Ramos (cell line): ENCODE measurements around the gene TSGA10.
"Not testable (repeated sequence)": the region's sequence is repeated elsewhere in the genome, so short reads cannot be mapped to it uniquely, and the experiment has no call there.

Experiments used
- in situ Hi-C: fragments of 300-500 bp; cut with MboI; formaldehyde crosslinking; loops from one replicate; pipeline ENCODE4 v1.14.3; 2022; ENCODE audit warnings: low sequenced_read_pairs; ENCODE audit not compliant: unreplicated experiment

The TSGA10 gene

DNA sequence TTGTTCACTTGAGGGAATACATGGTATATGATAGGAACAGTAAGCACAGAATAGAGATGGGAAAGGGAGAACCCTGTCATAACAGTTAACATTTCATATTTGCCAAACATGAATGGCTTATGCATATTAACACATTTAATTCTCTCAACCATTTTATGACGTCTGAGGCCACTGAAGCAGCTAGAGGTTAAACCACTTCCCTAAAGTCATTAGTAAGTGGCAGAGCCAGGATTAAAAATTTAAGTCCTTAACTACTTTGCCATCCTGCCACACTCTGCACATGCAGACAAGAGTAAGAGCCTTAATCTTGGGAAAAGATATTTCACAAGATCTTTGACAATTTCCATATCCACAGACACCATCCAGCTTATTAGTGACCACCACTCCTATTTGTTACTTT is 2.1 kb upstream of the TSGA10 start:
- in situ Hi-C loops, result loop anchor here (25.0 kb wide), 1 partner anchor 330 kb away; the partner anchor contains the start of gene REV1

DNA sequence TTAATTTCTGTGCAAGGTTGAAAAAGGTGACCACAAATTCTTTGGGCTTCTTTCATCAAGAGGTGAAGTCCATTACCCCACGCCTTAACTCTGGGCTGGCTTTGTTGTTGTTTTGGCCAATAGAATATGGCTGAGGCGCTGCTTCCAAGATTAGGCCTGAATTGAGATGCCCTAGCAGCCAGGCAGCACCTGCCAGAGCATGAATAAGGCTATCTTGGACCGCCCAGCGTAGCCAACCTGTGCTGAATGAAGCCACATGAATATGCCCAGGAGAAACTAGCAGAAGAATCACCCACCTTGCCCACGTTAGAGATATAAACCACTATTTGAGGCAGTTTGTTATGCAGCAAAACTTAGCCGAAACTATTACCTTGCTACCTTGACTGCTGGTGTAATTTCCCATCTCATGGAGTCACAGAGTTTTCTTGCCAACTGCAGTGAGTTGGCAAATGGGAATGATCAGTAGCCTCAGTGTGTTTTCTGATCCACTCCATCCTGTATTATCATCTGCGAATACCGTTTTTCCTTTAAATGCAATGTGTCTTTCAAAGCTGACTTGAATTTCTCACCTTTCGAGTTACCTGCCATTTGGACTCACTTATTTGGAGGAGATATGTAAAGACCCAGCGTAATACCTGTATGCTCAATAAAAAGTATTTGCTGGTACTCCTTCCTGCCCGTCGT is 679 bp downstream of the TSGA10 start:
- in situ Hi-C loops, result loop anchor here (25.0 kb wide), 1 partner anchor 333 kb away; the partner anchor contains the start of gene REV1

DNA sequence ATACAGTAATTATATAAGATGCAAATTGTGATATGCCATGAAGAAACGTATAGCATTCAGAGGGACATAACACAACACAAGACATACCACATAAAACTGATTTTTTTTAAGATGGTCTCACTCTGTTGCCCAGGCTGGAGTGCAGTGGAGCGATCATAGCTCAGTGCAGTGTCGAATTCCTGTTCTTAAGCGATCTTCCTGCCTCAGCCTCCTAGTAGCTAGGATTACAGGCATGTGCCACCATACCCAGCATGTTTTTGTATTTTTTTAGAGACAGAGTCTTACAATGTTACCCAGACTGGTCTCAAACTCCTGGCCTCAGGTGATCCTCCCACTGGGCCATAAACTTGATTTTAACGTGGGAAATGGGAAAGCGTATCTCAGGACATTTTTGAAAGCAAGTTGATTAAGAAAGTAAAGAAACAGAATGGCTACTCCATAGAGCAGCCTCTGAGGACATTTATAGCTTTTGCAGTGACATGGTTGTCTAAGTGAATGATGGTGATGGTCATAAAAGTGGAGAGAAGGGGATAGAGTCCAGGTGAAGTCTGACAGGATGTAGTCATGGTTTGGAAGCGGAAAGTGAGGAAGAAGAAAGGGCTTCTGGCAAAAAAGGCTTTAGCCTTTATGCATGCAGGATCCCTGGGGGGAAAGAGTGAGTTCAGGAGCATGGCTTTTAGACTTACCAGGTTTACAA is 2.4 kb downstream of the TSGA10 start:
- in situ Hi-C loops, result loop anchor here (25.0 kb wide), 1 partner anchor 335 kb away; the partner anchor contains the start of gene REV1

DNA sequence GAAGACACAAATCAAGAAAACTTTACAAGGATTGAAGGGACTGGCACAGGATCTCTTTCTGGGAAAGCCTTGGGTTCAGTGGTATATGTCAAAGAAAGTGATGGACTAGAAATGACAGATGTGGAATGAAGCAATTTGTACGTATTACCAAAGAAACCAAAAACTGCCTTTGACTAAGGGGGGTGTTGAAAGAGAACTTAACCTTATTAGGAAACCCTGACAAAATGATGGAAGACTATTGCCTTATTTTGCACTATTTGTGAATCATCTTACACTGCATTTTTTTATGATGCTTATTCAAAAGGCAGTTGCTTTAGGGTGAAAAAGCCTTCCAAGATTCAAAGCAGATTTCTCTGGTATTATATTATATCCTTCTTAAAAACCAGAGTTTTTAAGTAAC is 4.0 kb downstream of the TSGA10 start:
- in situ Hi-C loops, result loop anchor here (25.0 kb wide), 1 partner anchor 337 kb away; the partner anchor contains the start of gene REV1

DNA sequence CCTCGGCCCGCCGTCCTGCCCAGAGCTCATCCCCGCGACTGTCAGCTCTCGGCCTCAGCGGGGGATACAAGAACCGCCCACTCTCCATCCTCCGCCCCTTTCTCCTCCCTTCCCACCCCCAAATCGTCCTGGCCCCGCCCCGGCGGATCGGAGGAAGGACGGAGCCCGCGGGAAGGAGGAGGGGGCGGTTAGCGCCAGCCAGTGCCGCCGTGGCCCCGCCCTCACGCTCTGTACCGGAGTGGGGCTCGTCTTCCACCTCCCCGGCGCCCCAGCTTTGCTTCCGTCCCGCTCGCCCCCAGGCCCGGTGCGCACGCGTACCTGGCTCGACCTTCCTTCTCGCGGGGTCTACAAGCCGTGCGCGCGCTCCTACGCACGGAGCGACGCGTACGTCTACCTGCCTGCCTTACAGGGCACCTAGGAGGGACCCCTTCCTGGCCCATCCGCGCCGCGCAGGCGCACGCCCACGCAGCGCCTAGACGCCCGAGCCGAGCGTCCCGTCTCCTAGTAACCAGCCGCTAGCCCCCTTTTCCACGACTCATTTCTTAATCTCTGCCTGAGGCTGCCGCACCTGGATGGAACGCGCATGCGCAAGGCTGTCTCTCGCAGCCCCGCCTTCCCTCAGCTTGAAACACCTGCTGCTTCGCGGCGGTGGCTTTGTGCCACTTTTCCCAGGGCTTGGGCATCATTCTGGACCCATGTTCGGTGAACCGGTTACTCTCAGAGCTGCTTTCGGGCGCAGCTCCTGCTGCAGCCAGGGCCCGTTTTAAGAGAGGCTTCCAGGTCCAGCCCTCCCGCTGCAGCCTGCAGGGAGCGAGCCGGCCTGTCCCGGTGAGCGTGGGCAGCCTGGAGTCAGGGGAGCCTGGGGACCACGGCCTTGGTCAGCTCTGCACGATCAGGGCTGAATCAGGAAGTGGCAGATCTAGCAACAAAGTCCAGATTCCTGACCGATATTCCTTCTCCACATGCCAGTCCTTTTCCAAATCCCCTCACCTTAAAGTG is 13.3 kb downstream of the TSGA10 start, which contains the start of gene C2orf15:
TSS of gene C2orf15 (plus strand) at position 598 of the 999 bp plus-strand sequence. CDS start 8,852 bp downstream, outside the sequence.
- in situ Hi-C loops, result no loop called here

DNA sequence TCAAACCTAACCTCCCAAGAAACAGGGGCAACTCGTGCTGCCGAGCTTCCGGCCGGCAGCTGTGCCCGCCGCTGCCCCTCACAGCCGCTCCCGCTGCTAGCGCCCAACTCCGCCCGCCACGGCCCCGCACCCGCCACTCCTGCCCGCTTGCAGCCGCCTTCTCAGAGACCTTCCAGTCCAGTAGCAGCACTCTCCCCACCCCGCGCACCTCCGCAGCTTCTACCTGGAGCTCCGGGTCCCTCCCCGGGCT is 14.0 kb downstream of the TSGA10 start:
- in situ Hi-C loops, result no loop called here

DNA sequence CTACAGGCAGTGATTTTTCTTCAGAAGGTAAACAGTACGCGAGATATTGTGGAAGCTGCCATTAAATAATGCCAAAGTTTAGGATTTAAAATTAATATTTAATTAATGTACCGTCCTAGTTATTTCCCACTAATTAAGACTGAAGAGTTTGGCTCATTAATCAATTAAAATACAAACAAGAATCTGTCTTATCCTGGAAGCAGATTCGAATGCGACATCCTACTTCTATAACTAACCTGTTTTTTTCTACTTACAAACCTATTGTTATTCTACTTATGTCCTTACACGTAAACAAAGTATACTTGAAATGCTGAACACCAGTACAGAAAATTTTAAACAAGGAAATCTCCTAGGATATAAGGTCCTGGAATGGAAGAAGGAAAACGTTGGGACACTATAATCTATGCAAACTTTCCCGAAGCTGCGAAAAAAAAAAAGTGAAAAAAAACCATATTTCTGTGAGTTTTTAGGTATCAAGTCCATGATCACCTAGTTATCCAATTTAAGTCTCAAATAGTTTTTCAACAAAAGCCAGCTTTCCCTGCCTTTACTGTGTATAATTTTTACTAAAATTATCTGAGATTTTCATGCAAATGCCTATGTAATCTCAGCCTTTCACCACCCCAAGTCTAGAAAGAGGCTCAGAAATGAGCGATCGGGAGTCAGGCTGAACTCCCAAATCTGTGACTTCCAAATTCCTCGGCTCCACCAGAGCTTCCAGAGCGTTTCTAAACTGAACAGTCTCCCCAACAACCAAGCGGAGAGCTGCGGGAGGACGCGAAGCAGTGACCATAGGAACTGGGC is 14.5 kb downstream of the TSGA10 start:
- in situ Hi-C loops, result no loop called here

DNA sequence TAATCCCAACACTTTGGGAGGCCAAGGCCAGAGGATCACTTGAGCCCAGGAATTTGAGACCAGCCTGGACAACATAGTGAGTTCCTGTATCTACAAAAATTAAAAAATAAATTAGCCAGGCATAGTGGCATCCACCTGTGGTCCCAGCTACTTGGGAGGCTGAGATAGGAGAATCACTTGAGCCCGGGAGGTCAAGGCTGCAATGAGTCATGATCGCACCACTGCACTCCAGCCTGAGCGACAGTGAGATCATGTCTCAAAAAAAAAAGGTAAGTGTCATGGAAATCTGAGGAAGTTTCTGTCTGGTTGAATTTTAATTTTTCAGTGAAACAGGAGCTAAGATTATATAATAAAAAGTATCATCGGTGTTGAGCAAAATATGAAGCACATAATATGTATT is 15.7 kb downstream of the TSGA10 start:
- in situ Hi-C loops, result no loop called here

DNA sequence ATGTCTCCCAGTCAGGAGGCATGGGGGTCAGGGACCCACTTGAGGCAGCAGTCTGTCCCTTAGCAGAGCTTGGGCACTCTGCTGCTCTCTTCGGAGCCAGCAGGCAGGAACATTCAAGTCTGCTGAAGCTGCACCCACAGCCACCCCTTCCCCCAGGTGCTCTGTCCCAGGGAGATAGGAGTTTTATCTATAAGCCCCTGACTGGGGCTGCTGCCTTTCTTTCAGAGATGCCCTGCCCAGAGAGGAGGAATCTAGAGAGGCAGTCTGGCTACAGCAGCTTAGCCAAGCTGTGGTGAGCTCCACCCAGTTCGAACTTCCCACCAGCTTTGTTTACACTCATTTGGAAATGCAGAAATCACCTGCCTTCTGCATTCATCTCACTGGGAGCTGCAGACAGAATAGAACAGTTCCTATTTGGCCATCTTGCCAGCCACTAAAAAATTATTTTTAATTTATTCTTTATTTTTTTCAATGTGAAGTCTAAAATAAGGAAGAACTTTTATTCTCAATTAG is 19.6 kb downstream of the TSGA10 start:
- in situ Hi-C loops, result not testable (repeated sequence)

DNA sequence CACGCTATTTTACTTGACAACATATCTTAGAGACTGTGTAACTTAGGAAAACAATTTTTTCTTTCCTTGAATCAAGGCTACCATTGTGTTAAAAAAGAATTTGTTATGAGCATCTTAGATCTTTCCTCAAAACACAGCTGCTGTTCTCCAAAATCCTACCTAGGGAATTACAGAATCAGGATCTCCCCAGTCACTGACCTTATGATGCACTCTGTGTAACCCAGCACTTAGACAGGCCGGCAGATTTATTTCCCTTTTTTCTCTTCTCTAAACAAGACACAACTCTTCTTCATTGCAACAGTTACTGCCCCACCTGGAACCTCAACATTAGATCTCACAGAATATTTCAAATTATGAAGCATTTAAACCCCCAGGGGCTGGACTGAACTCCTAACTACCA is 26.8 kb downstream of the TSGA10 start:
- in situ Hi-C loops, result no loop called here

DNA sequence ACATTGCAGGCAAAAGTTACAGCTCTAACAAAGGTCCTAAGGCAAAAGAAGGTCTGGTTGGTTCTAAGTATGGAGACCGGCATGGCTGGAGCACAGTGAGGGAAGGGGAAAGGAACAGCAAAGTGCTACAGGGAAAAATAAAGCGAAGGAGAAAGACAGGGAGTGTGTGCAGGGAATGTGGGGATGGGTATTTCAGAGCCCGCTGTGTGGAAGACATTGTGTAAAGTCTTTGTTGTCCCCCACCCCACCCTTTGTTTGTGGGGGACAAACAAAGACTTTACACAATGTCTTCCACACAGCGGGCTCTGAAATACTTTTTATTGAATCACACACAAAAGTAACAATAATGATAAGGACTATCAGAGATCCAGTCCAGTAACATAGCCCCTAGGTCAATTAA is 42.1 kb downstream of the TSGA10 start:
- in situ Hi-C loops, result no loop called here

DNA sequence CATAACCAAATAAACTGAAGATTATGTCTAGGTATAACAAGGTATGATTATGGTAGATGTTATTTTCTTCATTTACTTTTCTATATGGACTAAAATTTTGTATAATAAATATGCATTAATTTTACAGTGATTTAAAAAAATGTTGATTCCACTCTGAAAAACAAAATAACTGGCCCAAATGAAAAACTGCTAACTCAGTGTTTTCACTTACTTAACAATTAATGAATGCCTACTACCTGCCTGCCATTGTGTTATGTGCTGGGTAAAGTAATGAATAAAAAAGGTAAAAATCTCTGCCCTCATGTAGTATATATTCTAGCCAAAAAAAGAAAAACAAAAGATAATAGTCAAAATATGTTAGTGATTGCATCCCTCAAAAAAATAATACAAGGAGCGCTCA is 42.8 kb downstream of the TSGA10 start:
- in situ Hi-C loops, result no loop called here

DNA sequence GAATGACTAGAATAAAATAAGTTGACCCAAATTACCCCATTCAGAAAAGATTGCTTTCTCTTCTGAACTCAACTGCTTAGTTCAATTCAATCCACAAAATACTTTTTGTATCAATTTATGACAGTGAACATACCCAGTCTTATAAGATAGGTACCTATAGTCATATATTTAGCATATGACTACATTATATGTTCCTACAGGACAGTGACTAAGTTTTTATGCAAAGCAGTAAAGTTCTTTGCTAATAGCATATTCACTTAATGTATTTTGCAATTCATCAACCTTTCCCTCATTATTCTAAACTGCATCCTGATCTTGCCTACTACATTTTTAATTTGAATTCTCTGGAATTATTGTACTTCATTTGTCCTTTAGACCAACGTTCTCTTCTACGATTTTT is 43.5 kb downstream of the TSGA10 start:
- in situ Hi-C loops, result no loop called here

DNA sequence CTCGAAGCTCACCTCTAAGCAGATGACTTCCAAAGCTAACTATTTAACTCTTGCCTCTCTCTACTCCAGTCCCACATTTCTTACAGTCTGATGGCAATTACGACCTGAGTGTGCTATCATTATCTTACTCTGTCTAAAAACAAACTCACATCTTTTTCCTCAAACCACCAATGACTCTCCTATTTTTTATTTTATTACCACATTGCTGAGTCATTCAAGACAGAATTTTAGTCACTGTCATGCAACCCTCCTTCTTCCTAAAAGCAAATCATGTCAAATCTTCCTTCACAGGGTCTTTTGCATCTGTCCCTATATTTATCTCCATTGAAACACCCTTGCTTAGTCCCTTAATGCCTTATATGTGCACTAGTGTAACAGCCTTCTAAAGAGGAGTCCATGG is 47.8 kb downstream of the TSGA10 start:
- in situ Hi-C loops, result no loop called here

DNA sequence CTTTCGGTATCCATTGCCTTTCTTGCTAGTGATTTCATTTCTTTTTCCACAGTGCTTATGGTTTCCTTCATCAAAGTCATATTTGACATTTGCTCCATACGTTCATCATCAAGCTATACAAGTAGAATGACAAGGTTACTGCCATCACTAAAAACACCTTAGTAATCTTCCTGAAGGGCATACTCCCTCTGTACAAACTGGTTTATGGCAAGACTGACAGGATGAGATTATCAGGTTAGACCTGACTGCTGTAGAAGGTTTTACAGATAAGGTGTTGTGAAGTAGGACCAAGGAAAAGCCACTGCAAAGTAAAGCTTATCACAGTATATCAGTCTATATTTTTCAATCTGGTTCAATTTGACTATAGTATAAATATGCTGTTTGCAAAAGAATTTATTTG is 50.7 kb downstream of the TSGA10 start:
- in situ Hi-C loops, result no loop called here

DNA sequence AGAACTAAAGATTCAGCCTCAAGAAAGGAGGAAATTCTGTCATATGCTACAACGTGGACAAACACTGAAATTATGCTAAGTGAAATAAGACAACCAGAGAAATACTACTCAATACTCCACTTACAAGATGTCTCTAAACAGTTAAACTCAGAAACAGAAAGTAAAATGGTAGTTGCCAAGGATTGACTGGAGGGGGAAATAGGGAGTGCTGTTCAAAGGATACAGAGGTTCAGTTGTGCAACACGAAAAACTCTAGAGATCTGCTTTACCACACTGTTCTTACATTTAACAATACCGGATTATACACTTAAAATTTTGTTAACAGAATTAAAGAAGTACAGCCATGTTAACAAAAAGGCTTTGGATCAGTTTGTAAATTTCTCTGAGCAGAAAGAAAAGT is 53.0 kb downstream of the TSGA10 start:
- in situ Hi-C loops, result no loop called here

DNA sequence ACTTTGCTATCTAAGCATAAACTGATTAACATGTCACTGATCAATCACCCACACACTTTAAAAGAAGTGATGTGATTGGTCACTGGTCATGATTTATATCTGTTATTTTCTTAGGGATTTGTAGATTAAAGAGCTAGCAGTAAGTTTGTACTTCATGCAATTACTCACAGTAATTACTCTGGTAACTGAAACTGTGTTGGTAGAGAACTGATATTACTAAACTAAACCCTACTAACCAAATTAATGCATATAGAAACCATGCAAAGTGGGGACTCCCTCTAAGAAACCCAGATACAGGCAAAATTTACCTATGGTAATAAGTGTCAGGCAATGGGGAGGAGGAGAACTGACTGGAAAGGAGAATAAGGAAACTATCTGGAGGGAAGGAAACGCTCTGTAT is 58.0 kb downstream of the TSGA10 start:
- in situ Hi-C loops, result no loop called here

DNA sequence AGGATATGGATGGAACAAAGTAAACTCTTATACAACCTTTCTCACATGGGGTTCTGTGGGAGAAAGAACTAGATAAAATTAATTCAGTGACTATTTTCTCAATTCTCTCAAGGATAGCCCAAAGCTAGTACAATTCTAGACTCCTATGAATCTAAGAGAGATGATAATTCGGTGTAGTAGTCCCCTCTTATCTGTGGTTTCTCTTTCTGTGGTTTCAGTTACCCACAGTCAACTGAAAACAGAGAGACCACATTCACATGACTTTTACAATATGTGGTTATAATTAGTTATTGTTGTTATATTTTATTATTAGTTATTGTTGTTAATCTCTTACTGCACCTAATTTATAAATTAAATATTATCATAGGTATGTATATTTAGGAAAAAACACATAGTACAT is 66.7 kb downstream of the TSGA10 start:
- in situ Hi-C loops, result no loop called here

DNA sequence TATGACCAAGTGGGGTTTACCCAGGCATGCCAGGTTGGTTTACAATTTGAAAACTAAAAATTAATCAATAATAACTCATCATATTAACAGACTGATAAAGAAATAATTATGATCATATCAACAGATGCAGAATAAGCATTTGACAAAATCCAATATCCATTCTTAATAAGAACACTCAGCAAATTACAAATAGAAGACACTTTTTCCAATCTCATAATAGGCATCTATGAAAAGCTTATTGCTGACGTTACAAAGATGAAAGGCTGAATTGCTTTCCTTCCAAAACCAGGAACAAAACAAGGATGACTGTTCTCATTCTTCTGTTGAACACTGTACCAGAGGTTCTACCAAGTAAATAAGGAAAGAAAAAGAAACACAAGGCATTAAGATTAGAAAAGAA is 68.4 kb downstream of the TSGA10 start:
- in situ Hi-C loops, result no loop called here

DNA sequence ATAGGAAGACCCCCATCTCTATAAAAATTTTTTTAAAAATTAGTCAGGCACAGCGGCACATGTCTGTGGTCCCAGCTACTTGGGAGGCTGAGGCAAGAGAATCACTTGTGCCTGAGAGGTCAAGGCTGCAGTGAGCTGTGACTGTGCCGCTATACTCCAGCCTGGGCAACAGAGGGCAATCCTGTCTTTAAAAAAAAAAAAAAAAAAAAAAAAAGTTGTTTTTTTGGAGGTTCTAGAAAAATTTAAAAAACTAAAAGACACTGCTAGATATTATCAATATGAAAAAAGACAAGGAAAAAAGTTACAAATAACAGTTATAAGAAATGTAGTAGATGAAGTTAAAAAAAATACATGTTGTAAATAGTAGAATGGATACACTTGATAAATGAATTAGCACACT is 69.3 kb downstream of the TSGA10 start:
- in situ Hi-C loops, result no loop called here
